GM13977 (cell line): ENCODE data around the gene ENO2.

Experiments
- DNase-seq: peaks from one replicate; pipeline ENCODE4 v3.0.0; 2012; ENCODE audit warnings: low spot score
- in situ Hi-C: fragments of 300-500 bp; cut with MboI; formaldehyde crosslinking; loops from one replicate; pipeline ENCODE4 v1.12.0; 2022; ENCODE audit warnings: low sequenced_read_pairs, low pct_unique_long_range_greater_than_20kb, mixed read lengths, inconsistent platforms; ENCODE audit not compliant: unreplicated experiment
- TF ChIP-seq, protein P1 (sequence below): IDR thresholded peaks from 2 replicates; pipeline ENCODE4 v1.5.1; 2012; ENCODE audit warnings: mild to moderate bottlenecking, control low read depth; ENCODE audit not compliant: insufficient read depth; ENCODE audit errors: extremely low read depth, missing control alignments

ENO2 gene

DNA sequence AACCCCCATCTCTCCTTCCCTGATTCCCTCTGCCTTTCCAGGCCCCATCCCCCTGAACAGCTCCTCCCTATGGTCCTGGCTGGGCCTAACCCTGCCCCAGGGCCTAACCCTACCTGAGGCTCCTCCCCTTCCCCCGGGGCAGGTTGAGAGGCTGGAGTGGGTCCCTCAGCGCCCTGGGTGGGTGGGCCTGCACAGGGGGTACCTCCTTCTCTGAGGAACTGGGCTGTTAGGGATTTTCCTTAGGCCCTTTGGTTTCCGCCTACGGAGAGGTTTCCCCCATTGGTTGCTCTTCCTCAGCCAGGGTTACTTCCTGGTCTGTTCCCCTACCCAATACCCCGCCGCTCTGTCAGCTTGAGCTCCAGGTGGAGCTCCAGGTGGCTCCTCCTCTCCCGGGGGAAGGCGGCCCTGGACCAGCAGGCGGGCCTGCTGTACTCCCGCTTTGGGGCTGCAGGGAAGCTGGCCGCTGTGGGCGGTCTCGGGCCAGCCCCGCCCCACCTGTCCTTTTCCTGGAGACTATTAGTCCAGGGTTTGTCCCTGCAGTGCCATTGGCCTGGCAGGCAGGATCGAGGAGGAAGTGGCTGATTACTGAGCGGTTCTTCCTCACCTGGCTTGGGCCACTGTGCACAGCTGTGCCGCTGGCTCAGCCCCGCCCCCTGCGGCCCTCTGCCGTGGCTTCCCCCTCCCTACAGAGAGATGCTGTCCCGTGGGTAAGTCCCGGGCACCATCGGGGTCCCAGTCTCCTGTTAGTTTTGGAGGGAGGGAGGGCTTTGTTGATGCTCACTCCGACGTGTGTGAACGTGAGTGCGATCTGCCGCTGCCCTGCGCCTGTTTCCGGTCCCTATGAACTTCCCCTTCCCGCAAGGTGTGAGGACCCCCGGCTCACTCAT lies 31.9 kb downstream of the ENO2 start:
- in situ Hi-C loops: loop anchor here (25.0 kb wide), 1 partner anchor 166 kb away; the partner anchor contains the start of gene C1RL
- peak; percentile 75 for DNase-seq
- TF ChIP-seq, protein P1, sequence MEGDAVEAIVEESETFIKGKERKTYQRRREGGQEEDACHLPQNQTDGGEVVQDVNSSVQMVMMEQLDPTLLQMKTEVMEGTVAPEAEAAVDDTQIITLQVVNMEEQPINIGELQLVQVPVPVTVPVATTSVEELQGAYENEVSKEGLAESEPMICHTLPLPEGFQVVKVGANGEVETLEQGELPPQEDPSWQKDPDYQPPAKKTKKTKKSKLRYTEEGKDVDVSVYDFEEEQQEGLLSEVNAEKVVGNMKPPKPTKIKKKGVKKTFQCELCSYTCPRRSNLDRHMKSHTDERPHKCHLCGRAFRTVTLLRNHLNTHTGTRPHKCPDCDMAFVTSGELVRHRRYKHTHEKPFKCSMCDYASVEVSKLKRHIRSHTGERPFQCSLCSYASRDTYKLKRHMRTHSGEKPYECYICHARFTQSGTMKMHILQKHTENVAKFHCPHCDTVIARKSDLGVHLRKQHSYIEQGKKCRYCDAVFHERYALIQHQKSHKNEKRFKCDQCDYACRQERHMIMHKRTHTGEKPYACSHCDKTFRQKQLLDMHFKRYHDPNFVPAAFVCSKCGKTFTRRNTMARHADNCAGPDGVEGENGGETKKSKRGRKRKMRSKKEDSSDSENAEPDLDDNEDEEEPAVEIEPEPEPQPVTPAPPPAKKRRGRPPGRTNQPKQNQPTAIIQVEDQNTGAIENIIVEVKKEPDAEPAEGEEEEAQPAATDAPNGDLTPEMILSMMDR: no peak

DNA sequence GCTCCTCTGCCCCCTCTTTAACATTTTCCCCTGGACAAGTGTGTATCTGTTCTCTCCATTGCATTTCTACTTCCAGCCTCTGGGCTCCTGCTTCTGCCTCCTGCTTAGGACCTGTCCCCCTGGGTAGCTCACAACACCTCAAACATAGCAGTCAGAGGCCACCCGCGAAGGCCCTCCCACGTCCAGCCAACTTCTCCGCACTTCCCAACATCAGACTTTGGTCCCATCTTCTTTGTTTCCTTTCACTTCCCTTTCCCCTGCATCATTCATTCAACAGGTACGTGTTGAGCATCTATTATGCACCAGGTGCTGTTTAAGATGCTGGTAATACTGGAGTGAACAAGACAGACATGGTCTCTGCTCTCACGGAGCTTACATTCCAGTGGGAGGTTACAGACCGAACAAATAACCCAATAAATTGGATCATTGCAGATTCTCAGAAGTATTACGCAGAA lies 32.6 kb downstream of the ENO2 start:
- TF ChIP-seq, protein P1: no peak
- DNase-seq: no peak
- in situ Hi-C loops: loop anchor here (25.0 kb wide), 1 partner anchor 165 kb away; the partner anchor contains the start of gene C1RL

DNA sequence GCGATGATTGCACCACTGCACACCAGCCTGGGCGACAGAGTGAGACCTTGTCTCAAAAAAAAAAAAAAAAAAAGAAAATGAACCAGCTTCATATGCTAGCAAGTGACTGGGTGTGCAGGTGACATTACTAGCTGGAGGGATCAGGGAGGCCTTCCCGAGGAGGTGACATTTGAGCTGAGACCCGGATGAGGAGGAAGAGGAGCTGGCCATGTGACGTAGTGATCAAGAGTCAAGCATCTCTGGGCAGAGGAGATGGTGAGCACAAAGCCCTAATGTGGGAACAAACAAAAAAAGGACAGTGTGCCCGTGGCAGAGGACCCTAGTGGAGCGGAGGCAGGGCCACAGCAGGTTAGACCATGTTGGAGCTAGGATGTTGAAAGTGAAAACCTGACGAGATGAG lies 33.2 kb downstream of the ENO2 start:
- DNase-seq: no peak
- TF ChIP-seq, protein P1: no peak
- in situ Hi-C loops: loop anchor here (25.0 kb wide), 1 partner anchor 165 kb away; the partner anchor contains the start of gene C1RL

DNA sequence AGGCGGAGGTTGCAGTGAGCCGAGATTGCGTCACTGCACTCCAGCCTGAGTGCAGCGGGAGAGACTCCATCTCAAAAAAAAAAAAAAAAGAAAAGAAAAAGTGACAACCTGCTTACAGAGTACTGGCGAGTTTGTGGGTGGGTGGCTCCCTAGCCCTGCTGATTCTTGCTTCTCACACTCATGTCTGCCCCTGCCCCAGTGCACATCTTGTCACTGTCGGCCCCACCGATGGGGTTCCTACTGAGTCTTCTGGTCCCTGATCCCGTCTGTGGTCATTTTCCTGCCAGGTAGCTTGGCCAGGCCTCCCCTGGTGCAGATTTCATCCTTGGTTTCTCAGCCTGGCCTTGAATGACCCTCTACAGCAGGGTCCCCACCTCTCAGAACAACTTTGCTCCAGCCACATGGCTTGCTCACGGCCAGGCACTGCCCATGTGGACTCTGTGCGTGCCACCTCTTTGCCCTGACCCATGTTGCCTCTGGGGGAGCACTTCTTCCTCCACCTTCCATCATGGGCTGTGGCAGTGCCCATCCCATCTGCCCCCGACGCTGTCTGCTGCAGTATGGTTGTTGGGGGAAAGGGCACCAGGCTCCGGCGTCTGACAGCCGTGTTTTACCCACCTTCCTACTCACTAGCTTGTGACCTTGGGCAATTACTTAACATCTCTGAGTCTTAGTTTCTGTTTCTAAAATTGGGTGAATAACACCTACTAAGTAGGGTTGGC lies 34.7 kb downstream of the ENO2 start:
- in situ Hi-C loops: loop anchor here (25.0 kb wide), 1 partner anchor 163 kb away; the partner anchor contains the start of gene C1RL
- TF ChIP-seq, protein P1: peak; percentile 26

DNA sequence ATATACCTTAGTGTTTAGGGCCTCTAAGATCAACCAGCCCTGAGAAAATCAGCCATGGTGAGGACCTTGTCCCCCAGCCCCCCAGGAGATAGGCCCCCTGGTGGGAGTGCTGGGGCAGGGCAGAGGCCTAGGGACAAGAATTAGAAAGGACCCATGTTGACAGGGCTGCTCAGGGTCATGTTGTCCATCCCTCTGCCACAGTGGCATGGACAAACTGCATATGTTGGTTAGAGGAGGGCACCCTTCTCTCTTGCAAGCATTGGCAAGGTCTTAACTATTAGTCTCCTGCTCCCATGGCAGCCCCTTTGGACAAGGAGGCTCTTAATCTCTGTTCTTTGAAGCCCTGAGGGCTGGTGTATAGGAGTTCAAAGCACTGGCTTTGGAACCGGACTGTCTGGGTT lies 36.0 kb downstream of the ENO2 start:
- in situ Hi-C loops: no loop called here
- no peak for DNase-seq
- TF ChIP-seq, protein P1: peak; percentile 52

More for the DNA sequence above, 34.7 kb downstream of the ENO2 start:
- no peak for DNase-seq

DNA sequence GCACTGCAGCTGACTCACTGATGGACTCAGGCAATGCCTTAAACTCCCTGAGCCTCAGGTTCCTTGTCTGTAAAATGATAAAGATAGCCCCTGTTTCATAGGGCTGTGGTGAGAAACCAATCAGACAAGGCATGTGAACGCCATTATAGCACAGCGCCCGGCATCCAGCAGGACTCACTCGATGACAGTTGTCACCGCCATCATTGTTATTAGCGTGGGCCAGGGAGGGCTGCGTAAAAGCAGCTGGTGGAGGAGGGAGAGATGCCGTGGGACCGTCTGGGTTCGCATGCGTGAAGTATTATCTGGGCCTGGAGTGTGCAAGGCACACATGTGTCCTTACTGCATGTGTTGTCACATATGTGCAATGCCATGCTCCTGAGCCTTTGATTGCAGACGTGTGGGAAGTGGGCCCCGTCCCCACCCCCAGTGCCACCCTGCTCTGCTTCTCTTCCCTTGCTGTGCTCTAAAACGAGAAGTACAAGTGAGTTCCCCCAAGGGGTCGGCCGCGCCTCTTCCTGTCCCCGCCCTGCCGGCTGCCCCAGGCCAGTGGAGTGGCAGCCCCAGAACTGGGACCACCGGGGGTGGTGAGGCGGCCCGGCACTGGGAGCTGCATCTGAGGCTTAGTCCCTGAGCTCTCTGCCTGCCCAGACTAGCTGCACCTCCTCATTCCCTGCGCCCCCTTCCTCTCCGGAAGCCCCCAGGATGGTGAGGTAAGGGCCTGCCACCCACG lies 36.6 kb downstream of the ENO2 start, which contains the start of gene PTPN6:
Gene PTPN6 (plus strand): TSS at position 546 of the 730 bp plus-strand sequence. CDS start 157 bp downstream, at position 703.
- DNase-seq: no peak
- TF ChIP-seq, protein P1: no peak
- in situ Hi-C loops: no loop called here
